Common myeloid progenitor, CD34-positive (primary cell): ENCODE results near the gene SREBF2.
A peak's percentile ranks its signal among the peaks of the same experiment; 100 is the strongest.

Experiments used
- CTCF ChIA-PET: fragments of 350-600 bp; sonication (Branson Sonifier 250); formaldehyde crosslinking; loops from one replicate; lab custom pipeline; 2021; ENCODE audit warnings: antibody characterized with exemption; lab: Charles Lee
- POLR2A ChIA-PET: fragments of 350-600 bp; sonication (Branson Sonifier 250); formaldehyde crosslinking; loops from one replicate; lab custom pipeline; 2021; ENCODE audit warnings: antibody characterized with exemption; lab: Charles Lee
- DNase-seq, 3 donors: peaks; one replicate each; pipeline versions ENCODE4 v3.0.0 to v3.0.0-alpha.2; 2013
- H3K27ac ChIP-seq, 2 experiments: 1 replicate in 1 of 2; 2 replicates in 1 of 2; pipeline ENCODE4 v1.7.0; 2013; ENCODE audit warnings: inconsistent platforms in 2 of 2, low read length in 2 of 2, mild to moderate bottlenecking in 2 of 2, low read depth in 1 of 2, moderate library complexity in 1 of 2; ENCODE audit not compliant: severe bottlenecking in 2 of 2, insufficient read depth in 1 of 2, poor library complexity in 1 of 2
- H3K27me3 ChIP-seq, 5 experiments: replicated peaks in 2 of 5; 1 replicate in 3 of 5; 2 replicates in 2 of 5; pipeline versions ENCODE4 v1.6.1 to v1.7.0; 2013; ENCODE audit warnings: low read length in 4 of 5, mild to moderate bottlenecking in 2 of 5, moderate library complexity in 2 of 5, inconsistent platforms in 1 of 5; ENCODE audit not compliant: insufficient read depth in 5 of 5, control insufficient read depth in 4 of 5
- H3K36me3 ChIP-seq, 4 experiments: 1 replicate in 2 of 4; 2 replicates in 2 of 4; pipeline versions ENCODE4 v1.6.1 to v1.7.0; 2013; ENCODE audit warnings: low read length in 3 of 4, control low read depth in 1 of 4, mild to moderate bottlenecking in 1 of 4; ENCODE audit not compliant: control insufficient read depth in 4 of 4, insufficient read depth in 4 of 4
- H3K4me1 ChIP-seq, 4 experiments: 1 replicate in 3 of 4; 2 replicates in 1 of 4; pipeline versions ENCODE4 v1.6.1 to v1.7.1; 2013; ENCODE audit warnings: low read length in 3 of 4, mild to moderate bottlenecking in 3 of 4, control low read depth in 1 of 4, inconsistent platforms in 1 of 4, moderate library complexity in 1 of 4; ENCODE audit not compliant: control insufficient read depth in 4 of 4, insufficient read depth in 4 of 4; ENCODE audit errors: control extremely low read depth in 1 of 4
- H3K4me3 ChIP-seq, 7 experiments: 1 replicate in 4 of 7; 2 replicates in 3 of 7; pipeline versions ENCODE4 v1.5.1 to v1.7.0; 2013; ENCODE audit warnings: mild to moderate bottlenecking in 7 of 7, low read length in 6 of 7, moderate library complexity in 6 of 7, inconsistent platforms in 2 of 7, low read depth in 2 of 7, control low read depth in 1 of 7; ENCODE audit not compliant: insufficient read depth in 4 of 7, control insufficient read depth in 1 of 7; ENCODE audit errors: extremely low read depth in 1 of 7
- H3K9me3 ChIP-seq, 5 experiments: 1 replicate in 4 of 5; 2 replicates in 1 of 5; pipeline versions ENCODE4 v1.6.1 to v1.7.1; 2013; ENCODE audit warnings: low read length in 4 of 5, mild to moderate bottlenecking in 2 of 5, inconsistent platforms in 1 of 5, low read depth in 1 of 5, moderate library complexity in 1 of 5; ENCODE audit not compliant: control insufficient read depth in 4 of 5, insufficient read depth in 2 of 5; ENCODE audit errors: control extremely low read depth in 1 of 5
- WGBS: methylation state at CpG from one replicate; pipeline ENCODE4 v1.1.5; 2013; ENCODE audit not compliant: insufficient coverage; 5-methylcytosine and 5-hydroxymethylcytosine counted together

The SREBF2 gene

DNA sequence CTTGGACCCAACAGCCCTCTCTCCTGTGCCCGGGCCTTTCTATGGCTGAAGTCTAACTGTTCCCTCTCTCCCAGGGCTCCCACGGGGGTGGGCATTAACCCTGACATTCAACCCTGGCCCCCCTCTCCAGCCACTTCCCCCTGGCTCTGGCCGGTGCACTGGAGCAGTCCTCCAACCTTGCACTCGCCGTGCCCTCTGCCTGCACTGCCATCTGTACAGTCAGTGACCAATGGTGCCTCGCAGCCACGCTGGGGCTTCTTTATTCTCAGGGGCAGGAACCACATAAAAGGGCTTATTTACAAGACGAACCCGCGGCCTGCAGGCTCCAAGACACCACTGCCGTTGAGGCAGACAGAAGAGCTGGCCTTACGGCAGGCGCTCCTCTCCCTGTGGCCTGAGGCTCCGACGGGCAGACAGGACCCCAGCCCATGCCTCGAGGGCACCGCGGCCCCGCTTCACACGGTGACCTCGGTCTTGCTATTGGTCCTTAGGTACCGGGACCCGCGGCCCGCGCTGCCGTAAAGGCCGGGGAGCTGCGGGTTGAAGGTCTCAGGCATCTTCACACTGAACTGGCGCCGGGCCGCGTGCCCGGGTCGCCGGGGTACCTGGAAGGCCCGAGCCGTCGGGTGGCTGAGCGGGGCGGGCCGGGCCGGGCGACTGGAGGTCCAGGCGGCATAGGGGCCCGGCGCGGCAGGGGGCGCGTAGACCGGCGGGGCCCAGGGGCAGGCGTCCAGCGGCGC, 76.6 kb downstream of the SREBF2 start:
- Histone ChIP-seq H3K27me3 (peaks cover 0 to 59% (median 31%) of the 10 kb centered on the region in 5 experiments), H3K27ac (no peak overlapping the region), H3K4me3 (peak overlapping the region in 1 of 7 experiments; percentile 32), H3K9me3 (no peaks in the 10 kb centered on the region), H3K36me3 (peaks cover 2 to 33% (median 21%) of the 10 kb centered on the region in 4 experiments), H3K4me1 (peaks cover 0 to 32% (median 26%) of the 10 kb centered on the region in 4 experiments)
- POLR2A ChIA-PET = no interaction called here
- CTCF ChIA-PET = no interaction called here
- WGBS = 42% methylated on average over 47 of the region's 55 CpGs
- no peak for DNase-seq

DNA sequence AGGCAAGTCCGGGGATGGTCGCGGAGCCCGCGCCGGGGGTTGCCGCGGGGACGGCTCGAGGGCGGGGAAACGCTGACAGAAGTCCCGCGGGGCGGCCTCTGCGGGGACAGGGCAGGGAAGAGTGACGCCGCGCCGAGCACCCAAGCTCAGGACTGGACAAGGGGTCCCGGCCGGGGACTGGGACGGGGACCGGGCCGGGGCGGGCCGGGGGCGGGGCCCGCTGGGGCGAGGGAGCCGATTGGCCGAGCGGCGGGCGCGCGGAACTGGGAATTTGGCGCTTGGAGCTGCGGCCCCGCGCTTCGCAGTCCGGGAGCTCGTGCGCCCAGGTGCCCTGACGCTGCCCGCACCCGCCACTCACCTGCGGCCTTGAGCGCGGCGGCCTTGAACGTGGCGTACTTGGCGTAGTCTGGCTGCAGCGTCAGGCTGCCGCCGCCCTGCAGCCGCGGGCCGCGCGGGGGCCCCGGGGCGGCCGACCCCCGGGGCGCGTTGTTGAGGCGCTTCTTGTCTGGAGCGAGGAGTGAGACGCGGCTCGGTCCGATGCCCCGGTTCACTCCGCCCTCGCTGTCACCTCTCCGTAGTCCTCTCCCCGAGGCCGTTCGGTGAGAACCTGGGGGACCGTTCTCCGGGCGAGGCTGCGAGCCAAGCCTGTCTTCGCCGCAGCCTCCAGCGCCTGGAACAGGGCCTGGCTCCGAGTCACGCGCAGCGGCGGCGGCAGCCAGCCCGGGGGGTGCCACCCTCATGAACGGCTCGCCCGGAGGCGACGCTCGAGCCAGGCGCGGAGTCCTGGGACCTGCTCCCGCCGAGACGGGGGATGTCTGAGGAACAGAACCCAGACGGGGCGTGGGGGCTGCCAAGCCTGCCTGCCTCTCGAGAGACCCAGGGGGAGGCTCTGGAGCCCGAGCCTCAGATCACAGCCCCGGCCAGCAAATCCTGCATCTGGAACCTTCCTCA, 77.4 kb downstream of the SREBF2 start:
- H3K4me3 ChIP-seq = peak overlapping the region in 5 of 7 experiments; percentile 8 to 50 (median 43)
- H3K27me3 ChIP-seq = peaks cover 0 to 66% (median 34%) of the 10 kb centered on the region in 5 experiments
- peak in 2 of 3 donors; percentile 40 to 53 for DNase-seq

DNA sequence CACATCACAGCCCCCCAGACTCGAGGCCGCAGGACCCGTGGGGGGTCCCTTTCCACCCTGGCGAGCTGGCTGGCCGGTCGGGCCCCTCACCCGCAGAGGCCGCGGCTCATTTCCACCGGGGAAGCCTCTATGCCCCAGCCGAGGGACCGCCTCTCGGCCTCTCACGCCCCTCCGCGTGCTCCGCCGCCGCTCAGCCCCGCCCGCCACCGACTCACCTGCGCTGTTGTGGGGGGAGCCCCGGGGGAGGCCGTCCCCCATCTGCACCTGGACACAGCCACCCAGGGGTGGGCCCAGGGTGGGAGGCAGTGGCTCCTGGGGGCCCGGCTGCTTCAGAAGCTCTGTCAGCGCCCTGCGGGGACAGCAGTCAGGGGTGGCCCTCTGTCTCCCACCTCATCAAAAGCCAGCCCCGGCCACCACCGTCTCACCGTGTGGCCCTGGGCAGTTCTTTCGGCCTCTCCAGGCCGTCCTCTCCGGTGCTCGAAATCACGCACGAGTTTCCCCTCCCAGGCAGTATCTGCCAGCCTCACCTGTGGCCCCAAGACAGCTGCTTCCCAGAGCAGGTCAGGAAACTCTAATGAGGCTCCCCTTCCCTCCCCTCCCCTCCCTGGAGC, 78.2 kb downstream of the SREBF2 start:
- 6% methylated on average over 32 of the region's 37 CpGs for WGBS
- no peaks in the 10 kb centered on the region for H3K9me3 ChIP-seq
- peaks cover 0 to 41% (median 34%) of the 10 kb centered on the region in 4 experiments for H3K4me1 ChIP-seq
- CTCF ChIA-PET = interaction anchor here (0.9 kb wide), 1 partner anchor 30 kb away, joined by 3 read pairs; no protein-coding TSS in a partner anchor
- H3K36me3 ChIP-seq = peaks cover 0 to 17% (median 9%) of the 10 kb centered on the region in 4 experiments
- peak overlapping the region in 3 of 7 experiments; percentile 10 to 50 (median 26) for H3K4me3 ChIP-seq
- no peak for DNase-seq
- POLR2A ChIA-PET = interaction anchor here (0.7 to 1.0 kb wide), 2 partner anchors 15 to 130 kb away, joined by 3 to 5 read pairs; partner anchors contain the start of gene TNFRSF13C
- peaks cover 0 to 74% (median 42%) of the 10 kb centered on the region in 5 experiments for H3K27me3 ChIP-seq
- H3K27ac ChIP-seq = no peak overlapping the region

More for the DNA sequence above, 77.4 kb downstream of the SREBF2 start:
- ChIA-PET CTCF (interaction anchor here (0.9 kb wide), 1 partner anchor 30 kb away, joined by 3 read pairs; no protein-coding TSS in a partner anchor), POLR2A (interaction anchor here (0.7 kb wide), 1 partner anchor 129 kb away, joined by 3 read pairs; no protein-coding TSS in a partner anchor)
- under 1% methylated on average over 110 of the region's 112 CpGs for WGBS
- no peaks in the 10 kb centered on the region for H3K9me3 ChIP-seq
- peaks cover 0 to 39% (median 33%) of the 10 kb centered on the region in 4 experiments for H3K4me1 ChIP-seq
- no peak overlapping the region for H3K27ac ChIP-seq
- peaks cover 0 to 24% (median 15%) of the 10 kb centered on the region in 4 experiments for H3K36me3 ChIP-seq

DNA sequence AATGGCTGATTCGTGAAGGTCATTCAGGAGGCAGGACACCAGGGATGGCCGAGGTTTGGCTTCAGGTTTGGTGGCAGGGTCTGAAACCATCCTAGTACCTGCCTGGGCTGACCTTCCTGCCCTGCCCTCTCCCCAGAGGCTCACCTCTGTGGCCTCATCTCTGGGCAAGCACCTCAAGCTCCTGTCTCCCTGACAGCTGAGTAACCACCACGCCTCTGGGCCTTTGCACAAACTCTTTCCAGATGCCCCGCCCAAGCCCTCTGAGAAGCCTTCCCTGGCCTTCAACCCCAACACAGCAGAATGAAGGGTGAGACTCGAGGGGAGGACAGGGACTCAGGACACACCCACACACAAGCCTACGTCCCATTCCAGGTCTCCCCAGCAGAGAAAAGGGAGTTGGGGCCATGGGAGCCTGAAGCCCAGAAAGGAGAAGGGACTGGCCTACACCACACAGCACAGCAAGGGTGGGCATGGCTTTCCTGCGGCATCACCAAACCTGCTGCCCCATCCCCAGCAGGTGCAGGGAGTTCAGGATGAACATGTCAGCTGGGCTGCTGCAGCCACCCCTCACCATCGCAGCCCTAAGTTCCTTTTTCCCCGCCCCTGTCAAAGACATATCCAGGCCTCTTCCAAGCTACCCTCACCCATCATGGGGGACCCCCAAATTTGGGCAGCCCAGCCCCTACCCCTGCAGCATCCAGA, 79.6 kb downstream of the SREBF2 start:
- Histone ChIP-seq H3K27ac (no peak overlapping the region), H3K4me3 (no peak overlapping the region), H3K27me3 (peaks cover 0 to 88% (median 48%) of the 10 kb centered on the region in 5 experiments), H3K9me3 (no peaks in the 10 kb centered on the region), H3K36me3 (peaks cover 0 to 5% (median 2%) of the 10 kb centered on the region in 4 experiments), H3K4me1 (peaks cover 0 to 41% (median 35%) of the 10 kb centered on the region in 4 experiments)
- ChIA-PET CTCF (interaction anchor here (0.7 to 1.4 kb wide), 3 partner anchors 9 to 29 kb away, joined by 3 to 5 read pairs (median 4); no protein-coding TSS in a partner anchor), POLR2A (interaction anchor here (0.6 to 1.0 kb wide), 2 partner anchors 14 to 125 kb away, joined by 4 to 5 read pairs; partner anchors contain the start of gene TNFRSF13C)
- WGBS = 95% methylated on average over 7 of the region's 9 CpGs
- no peak for DNase-seq

DNA sequence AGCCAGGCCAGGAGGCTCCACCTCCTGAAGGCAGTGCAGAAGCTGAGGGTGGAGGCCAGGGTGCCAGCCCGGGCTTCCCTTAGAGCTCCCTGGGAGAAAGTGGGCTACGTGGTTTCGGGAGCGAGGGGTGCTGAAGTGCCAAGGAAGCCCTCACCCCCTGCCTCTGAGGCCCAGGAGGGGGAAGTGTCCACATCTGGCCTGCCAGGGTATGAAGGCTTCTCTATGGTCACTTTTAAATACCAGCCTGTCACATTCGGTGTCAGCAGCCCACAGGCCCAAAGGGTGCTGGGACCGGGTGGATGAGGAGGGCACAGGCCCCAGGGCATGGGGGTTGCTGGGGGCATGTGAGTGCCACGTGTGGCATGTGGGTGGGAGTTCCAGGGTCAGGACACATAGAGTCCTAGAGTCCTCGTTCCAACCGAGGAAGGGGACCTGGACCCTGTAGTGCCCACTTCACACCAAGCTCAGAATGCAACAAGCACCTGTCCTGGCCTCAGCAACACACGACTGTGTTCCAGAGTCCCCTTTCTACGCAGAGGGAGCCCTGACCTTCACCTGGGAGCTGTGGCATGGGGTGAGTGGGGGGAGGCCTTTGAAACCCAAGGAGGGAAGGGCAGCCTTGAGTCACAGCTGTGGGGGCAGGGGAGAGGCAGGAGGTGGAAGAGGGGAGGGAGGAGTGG, 80.3 kb downstream of the SREBF2 start:
- POLR2A ChIA-PET = interaction anchor here (0.6 kb wide), 1 partner anchor 126 kb away, joined by 4 read pairs; no protein-coding TSS in a partner anchor
- CTCF ChIA-PET = interaction anchor here (1.4 kb wide), 1 partner anchor 9 kb away, joined by 5 read pairs; no protein-coding TSS in a partner anchor
- peaks cover 0 to 95% (median 48%) of the 10 kb centered on the region in 5 experiments for H3K27me3 ChIP-seq
- 79% methylated on average over 9 of the region's 11 CpGs for WGBS
- H3K4me3 ChIP-seq = no peak overlapping the region
- H3K9me3 ChIP-seq = no peaks in the 10 kb centered on the region
- H3K4me1 ChIP-seq = peaks cover 0 to 45% (median 37%) of the 10 kb centered on the region in 4 experiments
- H3K27ac ChIP-seq = no peak overlapping the region
- H3K36me3 ChIP-seq = no peaks in the 10 kb centered on the region
- no peak for DNase-seq
